Ishikawa (cell line): ENCODE data around the gene TMEM117.

Experiments used
- CEBPB ChIP-seq: IDR thresholded peaks from 2 replicates; pipeline ENCODE4 v1.6.1; 2012
- CREB1 ChIP-seq: IDR thresholded peaks from 2 replicates; pipeline ENCODE4 v1.6.1; 2012; ENCODE audit warnings: low read depth
- EGR1 ChIP-seq: IDR thresholded peaks from 2 replicates; pipeline ENCODE4 v1.6.1; 2012
- EP300 ChIP-seq: IDR thresholded peaks from 2 replicates; pipeline ENCODE4 v1.6.1; 2012; ENCODE audit warnings: borderline replicate concordance
- FOXM1 ChIP-seq: IDR thresholded peaks from 2 replicates; pipeline ENCODE4 v1.6.1; 2012; ENCODE audit warnings: low read depth, borderline replicate concordance
- NFIC ChIP-seq: IDR thresholded peaks from 2 replicates; pipeline ENCODE4 v1.6.1; 2012
- RAD21 ChIP-seq: IDR thresholded peaks from 2 replicates; pipeline ENCODE4 v1.6.1; 2012; ENCODE audit warnings: low read depth
- REST ChIP-seq: IDR thresholded peaks from 2 replicates; pipeline ENCODE4 v1.6.1; 2012; ENCODE audit warnings: low read depth, mild to moderate bottlenecking
- TAF1 ChIP-seq: IDR thresholded peaks from 2 replicates; pipeline ENCODE4 v1.6.1; 2012; ENCODE audit warnings: low read depth, mild to moderate bottlenecking
- TCF12 ChIP-seq: IDR thresholded peaks from 2 replicates; pipeline ENCODE4 v1.6.1; 2012; ENCODE audit warnings: low read depth
- TEAD4 ChIP-seq: IDR thresholded peaks from 2 replicates; pipeline ENCODE4 v1.6.1; 2012
- YY1 ChIP-seq: IDR thresholded peaks from 2 replicates; pipeline ENCODE4 v1.6.1; 2012; ENCODE audit warnings: low read depth
- ZBTB7A ChIP-seq: IDR thresholded peaks from 2 replicates; pipeline ENCODE4 v1.6.1; 2012; ENCODE audit warnings: low read depth
- TF ChIP-seq, protein P1 (sequence below): IDR thresholded peaks from 2 replicates; pipeline ENCODE4 v1.6.1; 2012
- TF ChIP-seq, protein P2 (sequence below): IDR thresholded peaks from 2 replicates; pipeline ENCODE4 v1.6.1; 2012

TMEM117 gene

DNA sequence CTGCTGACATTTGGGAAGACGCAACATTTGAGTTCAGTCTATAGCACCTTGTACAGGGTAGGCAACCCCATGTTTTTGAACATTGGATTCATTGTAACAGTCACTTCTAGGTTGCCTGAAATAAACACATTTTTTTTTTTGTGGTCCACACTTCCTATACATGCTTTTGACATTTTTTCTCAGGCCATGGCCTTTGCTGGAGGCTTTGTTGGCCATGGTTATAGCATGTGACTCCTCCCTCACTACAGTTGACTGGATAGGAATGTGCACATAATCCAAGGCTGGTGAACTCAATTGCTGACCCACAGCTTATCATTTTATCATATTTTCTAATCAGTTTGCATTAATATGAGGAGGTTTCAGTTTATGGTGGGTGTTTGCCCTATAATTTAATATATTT is 60.6 kb downstream of the TMEM117 start:
- 0 out of 2 replicates have a peak, but pooled peaks have one; percentile 12 for TF ChIP-seq TCF12
- TF ChIP-seq CREB1 = no peak
- TF ChIP-seq, protein P1, sequence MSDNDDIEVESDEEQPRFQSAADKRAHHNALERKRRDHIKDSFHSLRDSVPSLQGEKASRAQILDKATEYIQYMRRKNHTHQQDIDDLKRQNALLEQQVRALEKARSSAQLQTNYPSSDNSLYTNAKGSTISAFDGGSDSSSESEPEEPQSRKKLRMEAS = peak; percentile 61; the same call in 1 of the 2 replicates
- TF ChIP-seq EP300 = peak; percentile 46; the same call in 1 of the 2 replicates
- no peak for TF ChIP-seq RAD21
- TF ChIP-seq REST = no peak
- TF ChIP-seq CEBPB = no peak
- no peak for TF ChIP-seq NFIC
- no peak for TF ChIP-seq EGR1
- TF ChIP-seq TAF1 = no peak
- TF ChIP-seq ZBTB7A = no peak
- peak; percentile 85 for TF ChIP-seq TEAD4
- TF ChIP-seq FOXM1 = no peak
- no peak for TF ChIP-seq YY1
- TF ChIP-seq, protein P2, sequence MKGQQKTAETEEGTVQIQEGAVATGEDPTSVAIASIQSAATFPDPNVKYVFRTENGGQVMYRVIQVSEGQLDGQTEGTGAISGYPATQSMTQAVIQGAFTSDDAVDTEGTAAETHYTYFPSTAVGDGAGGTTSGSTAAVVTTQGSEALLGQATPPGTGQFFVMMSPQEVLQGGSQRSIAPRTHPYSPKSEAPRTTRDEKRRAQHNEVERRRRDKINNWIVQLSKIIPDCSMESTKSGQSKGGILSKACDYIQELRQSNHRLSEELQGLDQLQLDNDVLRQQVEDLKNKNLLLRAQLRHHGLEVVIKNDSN = peak; percentile 69

DNA sequence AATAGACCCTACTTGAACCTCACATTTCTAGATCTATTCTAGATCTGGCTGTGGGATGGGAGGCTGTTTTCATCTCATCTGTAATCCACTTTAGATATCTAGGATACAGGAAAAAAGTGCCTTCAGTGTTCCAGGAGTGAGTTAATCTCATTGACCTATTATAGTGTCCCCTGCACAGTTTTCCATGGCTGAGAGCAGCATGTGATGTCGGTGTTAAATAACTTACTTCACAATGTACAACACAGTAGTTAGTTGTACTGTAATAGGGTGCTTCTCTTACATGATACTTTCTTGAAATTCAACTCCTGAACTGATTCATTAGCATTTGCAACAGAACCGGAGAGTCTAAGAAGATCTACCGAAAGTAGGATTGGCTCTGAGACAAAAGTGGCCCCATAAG is 62.6 kb downstream of the TMEM117 start:
- TF ChIP-seq TEAD4 = no peak
- TF ChIP-seq ZBTB7A = no peak
- no peak for TF ChIP-seq CREB1
- TF ChIP-seq TCF12 = no peak
- TF ChIP-seq FOXM1 = no peak
- TF ChIP-seq TAF1 = no peak
- TF ChIP-seq EGR1 = no peak
- no peak for TF ChIP-seq REST
- TF ChIP-seq YY1 = no peak
- TF ChIP-seq, protein P1 = no peak
- TF ChIP-seq NFIC = no peak
- TF ChIP-seq RAD21 = no peak

- TF ChIP-seq, protein P1 = no peak
- TF ChIP-seq CEBPB (no peak), RAD21 (no peak), ZBTB7A (no peak), CREB1 (no peak), FOXM1 (no peak), TEAD4 (no peak), REST (no peak)
- TF ChIP-seq, protein P2 = no peak
Measured at GRCh38 chr12:43899574-43899973, 63.7 kb downstream of the TMEM117 start.

- no peak for TF ChIP-seq EP300
- TF ChIP-seq EGR1 = no peak
- TF ChIP-seq FOXM1 = no peak
- TF ChIP-seq, protein P2 = no peak
- no peak for TF ChIP-seq ZBTB7A
- no peak for TF ChIP-seq CEBPB
- TF ChIP-seq TAF1 = no peak
- TF ChIP-seq, protein P1 = no peak
- no peak for TF ChIP-seq NFIC
- TF ChIP-seq TCF12 = no peak
- TF ChIP-seq CREB1 = no peak
- no peak for TF ChIP-seq TEAD4
- no peak for TF ChIP-seq RAD21
- no peak for TF ChIP-seq REST
- TF ChIP-seq YY1 = no peak
Measured at GRCh38 chr12:43903686-43904085, 67.8 kb downstream of the TMEM117 start.
